GM12801 (cell line): ENCODE data around the gene BTBD19.

Source experiments
- CTCF ChIP-seq: IDR thresholded peaks from one replicate; pipeline ENCODE4 v1.5.1; 2011; ENCODE audit warnings: control low read depth; ENCODE audit not compliant: insufficient read length; ENCODE audit errors: extremely low read depth

BTBD19 gene

GRCh38 chr1:44820328-44821239 is 12.3 kb downstream of the BTBD19 start:
- TF ChIP-seq CTCF: no peak

GRCh38 chr1:44821240-44821715 is 13.0 kb downstream of the BTBD19 start:
- TF ChIP-seq CTCF: no peak

- no peak for TF ChIP-seq CTCF
These were observed 13.9 kb downstream of the BTBD19 start for GRCh38 chr1:44822131-44822701.

GRCh38 chr1:44822981-44823451 is 14.7 kb downstream of the BTBD19 start:
- TF ChIP-seq CTCF: no peak

GRCh38 chr1:44826375-44827196 is 18.3 kb downstream of the BTBD19 start:
- no peak for TF ChIP-seq CTCF

GRCh38 chr1:44827197-44828002 is 19.1 kb downstream of the BTBD19 start:
- no peak for TF ChIP-seq CTCF
